HepG2 (cell line): ENCODE results near the gene LINC00237. TPM values are rescaled to one million over a fixed set of nuclear protein-coding genes. Genes with fewer than 3 reads are reported as not detected.
A peak's percentile ranks its signal among the peaks of the same experiment; 100 is the strongest.

Experiments used
- CREM ChIP-seq, 2 experiments: sonication (generic) in 1 of 2; formaldehyde crosslinking in 1 of 2; IDR thresholded peaks; 2 replicates each; pipeline versions ENCODE4 v1.4.0 to v1.6.1; 2016 to 2020; ENCODE audit warnings: antibody characterized with exemption in 1 of 2, mild to moderate bottlenecking in 1 of 2, missing genetic modification reagents in 1 of 2
- ERF ChIP-seq: IDR thresholded peaks from 2 replicates; pipeline ENCODE4 v1.6.1; 2018; ENCODE audit warnings: missing biosample characterization, missing genetic modification reagents
- ETV6 ChIP-seq: sonication (generic); formaldehyde crosslinking; conservative IDR thresholded peaks from 2 replicates; pipeline ENCODE4 v1.4.0; 2020; ENCODE audit warnings: missing genetic modification reagents
- FOXK1 ChIP-seq: sonication (generic); formaldehyde crosslinking; IDR thresholded peaks from 2 replicates; pipeline ENCODE4 v1.4.0; 2020; ENCODE audit warnings: low read depth, missing genetic modification reagents, borderline replicate concordance
- GATAD2A ChIP-seq: IDR thresholded peaks from 2 replicates; pipeline ENCODE4 v1.6.1; 2016
- HNF4G ChIP-seq, 2 experiments: sonication (generic) in 1 of 2; formaldehyde crosslinking in 1 of 2; IDR thresholded peaks; 2 replicates each; pipeline versions ENCODE4 v1.4.0 to v1.6.1; 2011 to 2020; ENCODE audit warnings: borderline replicate concordance in 2 of 2, low read depth in 2 of 2, mild to moderate bottlenecking in 2 of 2, low read length in 1 of 2, missing genetic modification reagents in 1 of 2, moderate library complexity in 1 of 2
- KDM4B ChIP-seq: sonication (generic); formaldehyde crosslinking; IDR thresholded peaks from 2 replicates; pipeline ENCODE4 v1.4.0; 2020; ENCODE audit warnings: missing genetic modification reagents
- NONO ChIP-seq, 2 experiments: fragments of 450-650 bp in 1 of 2; sonication (generic) in 1 of 2; formaldehyde crosslinking in 1 of 2; IDR thresholded peaks in 1 of 2; conservative IDR thresholded peaks in 1 of 2; 2 replicates each; pipeline versions ENCODE4 v1.6.1 to v1.8.0; 2017 to 2022; ENCODE audit warnings: mild to moderate bottlenecking in 1 of 2, missing genetic modification reagents in 1 of 2, moderate library complexity in 1 of 2
- PHF21A ChIP-seq: sonication (generic); formaldehyde crosslinking; IDR thresholded peaks from 2 replicates; pipeline ENCODE4 v1.5.0; 2020; ENCODE audit warnings: mild to moderate bottlenecking, missing genetic modification reagents
- PRPF4 ChIP-seq: fragments of 200-400 bp; formaldehyde crosslinking; IDR thresholded peaks from 2 replicates; pipeline ENCODE4 v1.6.1; 2016; ENCODE audit warnings: low read length, low read depth; ENCODE audit not compliant: poor library complexity, severe bottlenecking
- REPIN1 ChIP-seq: sonication (generic); formaldehyde crosslinking; IDR thresholded peaks from 2 replicates; pipeline ENCODE4 v1.8.0; 2022; ENCODE audit warnings: missing genetic modification reagents, low read depth, mild to moderate bottlenecking, borderline replicate concordance
- SYNCRIP ChIP-seq: fragments of 200-400 bp; formaldehyde crosslinking; IDR thresholded peaks from 2 replicates; pipeline ENCODE4 v1.6.1; 2018; ENCODE audit warnings: mild to moderate bottlenecking, low read depth, low read length; ENCODE audit not compliant: insufficient read depth
- THAP11 ChIP-seq: IDR thresholded peaks from 2 replicates; pipeline ENCODE4 v1.6.1; 2016; ENCODE audit warnings: missing biosample characterization, missing genetic modification reagents
- ZMYM4 ChIP-seq: sonication (generic); formaldehyde crosslinking; IDR thresholded peaks from 2 replicates; pipeline ENCODE4 v1.8.1; 2023; ENCODE audit warnings: mild to moderate bottlenecking, missing genetic modification reagents
- ZNF292 ChIP-seq: sonication (generic); formaldehyde crosslinking; IDR thresholded peaks from 2 replicates; pipeline ENCODE4 v1.8.1; 2022; ENCODE audit warnings: mild to moderate bottlenecking, low read depth, missing genetic modification reagents, borderline replicate concordance
- ZNF354B ChIP-seq: sonication (generic); formaldehyde crosslinking; IDR thresholded peaks from 2 replicates; pipeline ENCODE4 v1.8.0; 2022; ENCODE audit warnings: mild to moderate bottlenecking, missing genetic modification reagents
- ZNF816 ChIP-seq: sonication (generic); formaldehyde crosslinking; IDR thresholded peaks from 2 replicates; pipeline ENCODE4 v1.8.0; 2022; ENCODE audit warnings: missing genetic modification reagents, mild to moderate bottlenecking, borderline replicate concordance
- polyA plus RNA-seq, 8 experiments: library from polyadenylated mRNA; depleted of rRNA in 3 of 8; stranded (reverse) in 7 of 8; unstranded in 1 of 8; fragments of >200 nt; fragmentation: Illumina TruSeq in 4 of 8; extraction: Trizol in 4 of 8; gene quantifications; 2 replicates each; pipeline versions ENCODE4 v1.2.1 to v1.2.3, GENCODE V29; 2011 to 2016; ENCODE audit warnings: low read depth in 4 of 8, missing spikeins in 1 of 8, mixed read lengths in 1 of 8; ENCODE audit not compliant: insufficient read depth in 1 of 8
- total RNA-seq, 5 experiments: library from RNA; depleted of rRNA; stranded (reverse); fragments of >200 nt; fragmentation: Illumina TruSeq; extraction: Trizol; gene quantifications; 2 replicates each; pipeline ENCODE4 v1.2.3, GENCODE V29; 2016; ENCODE audit warnings: low read depth in 1 of 5
- TF ChIP-seq, protein P1 (sequence below): sonication (generic); formaldehyde crosslinking; IDR thresholded peaks from 2 replicates; pipeline ENCODE4 v1.4.0; 2020; ENCODE audit warnings: mild to moderate bottlenecking, missing genetic modification reagents
- TF ChIP-seq, protein P2 (sequence below): IDR thresholded peaks from 2 replicates; pipeline ENCODE4 v1.6.1; 2016; ENCODE audit warnings: low read depth, borderline replicate concordance
- TF ChIP-seq, protein P3 (sequence below): sonication (generic); formaldehyde crosslinking; IDR thresholded peaks from 2 replicates; pipeline ENCODE4 v1.8.0; 2022; ENCODE audit warnings: mild to moderate bottlenecking, missing genetic modification reagents
- TF ChIP-seq, protein P4 (sequence below), 2 experiments: sonication (generic) in 1 of 2; formaldehyde crosslinking in 1 of 2; IDR thresholded peaks; 2 replicates each; pipeline versions ENCODE4 v1.4.0 to v1.6.1; 2018 to 2020; ENCODE audit warnings: missing genetic modification reagents in 2 of 2, borderline replicate concordance in 1 of 2, low read depth in 1 of 2, mild to moderate bottlenecking in 1 of 2, missing biosample characterization in 1 of 2

LINC00237 gene
- total and polyA plus RNA-seq, 2 of the 13 experiments (the other 11 are each of a cell fraction or from before 2014, with no cell fraction given) = not detected

DNA sequence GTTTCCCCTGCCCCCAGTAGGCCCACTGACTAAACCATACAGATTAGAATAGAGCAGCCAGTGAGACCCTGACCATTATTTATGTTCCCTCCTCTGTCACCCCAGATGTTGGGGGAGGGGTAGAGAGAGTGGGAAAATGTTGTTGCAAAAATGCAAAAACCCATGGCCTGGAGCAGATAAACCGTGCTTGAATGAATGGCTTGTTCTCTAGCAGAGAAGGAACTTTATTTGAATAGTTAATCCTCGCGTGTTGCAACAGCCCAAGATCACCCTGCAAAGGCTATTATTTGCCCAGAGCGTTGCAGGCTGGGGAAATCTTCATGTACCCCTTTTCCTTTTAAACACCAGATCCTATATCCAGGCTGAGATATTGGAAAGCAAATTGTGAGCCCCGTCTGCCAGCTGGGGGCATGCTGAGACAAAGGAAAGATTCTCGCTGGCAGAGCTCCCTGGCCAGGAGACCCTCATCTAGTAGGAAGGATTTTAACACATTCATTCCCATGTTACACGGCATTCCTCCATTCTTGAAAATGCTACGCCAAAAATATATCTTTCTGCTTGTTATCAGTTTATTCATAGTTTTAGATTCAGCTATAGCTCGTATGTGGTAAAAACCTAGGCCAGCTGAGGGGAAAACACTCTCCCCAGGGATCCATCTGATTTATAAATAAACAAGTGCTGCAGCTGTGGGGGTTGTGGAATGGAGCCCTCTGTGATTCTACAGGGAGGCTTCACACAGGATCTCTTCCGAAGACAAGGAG is 53.0 kb downstream of the LINC00237 start (continued):
- TF ChIP-seq, protein P1, sequence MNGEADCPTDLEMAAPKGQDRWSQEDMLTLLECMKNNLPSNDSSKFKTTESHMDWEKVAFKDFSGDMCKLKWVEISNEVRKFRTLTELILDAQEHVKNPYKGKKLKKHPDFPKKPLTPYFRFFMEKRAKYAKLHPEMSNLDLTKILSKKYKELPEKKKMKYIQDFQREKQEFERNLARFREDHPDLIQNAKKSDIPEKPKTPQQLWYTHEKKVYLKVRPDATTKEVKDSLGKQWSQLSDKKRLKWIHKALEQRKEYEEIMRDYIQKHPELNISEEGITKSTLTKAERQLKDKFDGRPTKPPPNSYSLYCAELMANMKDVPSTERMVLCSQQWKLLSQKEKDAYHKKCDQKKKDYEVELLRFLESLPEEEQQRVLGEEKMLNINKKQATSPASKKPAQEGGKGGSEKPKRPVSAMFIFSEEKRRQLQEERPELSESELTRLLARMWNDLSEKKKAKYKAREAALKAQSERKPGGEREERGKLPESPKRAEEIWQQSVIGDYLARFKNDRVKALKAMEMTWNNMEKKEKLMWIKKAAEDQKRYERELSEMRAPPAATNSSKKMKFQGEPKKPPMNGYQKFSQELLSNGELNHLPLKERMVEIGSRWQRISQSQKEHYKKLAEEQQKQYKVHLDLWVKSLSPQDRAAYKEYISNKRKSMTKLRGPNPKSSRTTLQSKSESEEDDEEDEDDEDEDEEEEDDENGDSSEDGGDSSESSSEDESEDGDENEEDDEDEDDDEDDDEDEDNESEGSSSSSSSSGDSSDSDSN = peak; percentile 15; the same call in 1 of the 2 replicates
- TF ChIP-seq CREM (IDR thresholded peaks at IDR 0.05) (peak; percentile 76; the same call in 1 of the 2 replicates), CREM (CRISPR knock-in tag; IDR thresholded peaks at IDR 0.05) (no peak), SYNCRIP (no peak), PHF21A (CRISPR knock-in tag) (peak; percentile 93), GATAD2A (CRISPR knock-in tag) (peak; percentile 86), ZNF354B (CRISPR knock-in tag) (no peak), THAP11 (CRISPR knock-in tag) (peak; percentile 65), ZNF292 (CRISPR knock-in tag) (no peak), FOXK1 (CRISPR knock-in tag) (0 out of 2 replicates have a peak, but pooled peaks have one; percentile 29), KDM4B (CRISPR knock-in tag) (no peak), ETV6 (no peak), ZNF816 (CRISPR knock-in tag) (no peak), NONO (IDR thresholded peaks at IDR 0.05) (no peak), NONO (CRISPR knock-in tag; conservative IDR thresholded peaks at IDR 0.05) (0 out of 2 replicates have a peak, but pooled peaks have one; percentile 67), ERF (peak; percentile 47; the same call in 1 of the 2 replicates), REPIN1 (CRISPR knock-in tag) (peak; percentile 72; the same call in 1 of the 2 replicates), PRPF4 (peak; percentile 84), HNF4G (IDR thresholded peaks at IDR 0.05; ENCODE audit: borderline replicate concordance, low read depth, low read length) (0 out of 2 replicates have a peak, but pooled peaks have one; percentile 17), HNF4G (CRISPR knock-in tag; IDR thresholded peaks at IDR 0.05; ENCODE audit: borderline replicate concordance, low read depth) (no peak), ZMYM4 (peak; percentile 63)
- TF ChIP-seq, protein P2, sequence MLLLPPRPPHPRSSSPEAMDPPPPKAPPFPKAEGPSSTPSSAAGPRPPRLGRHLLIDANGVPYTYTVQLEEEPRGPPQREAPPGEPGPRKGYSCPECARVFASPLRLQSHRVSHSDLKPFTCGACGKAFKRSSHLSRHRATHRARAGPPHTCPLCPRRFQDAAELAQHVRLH (CRISPR knock-in tag) = 0 out of 2 replicates have a peak, but pooled peaks have one; percentile 24
- TF ChIP-seq, protein P3, sequence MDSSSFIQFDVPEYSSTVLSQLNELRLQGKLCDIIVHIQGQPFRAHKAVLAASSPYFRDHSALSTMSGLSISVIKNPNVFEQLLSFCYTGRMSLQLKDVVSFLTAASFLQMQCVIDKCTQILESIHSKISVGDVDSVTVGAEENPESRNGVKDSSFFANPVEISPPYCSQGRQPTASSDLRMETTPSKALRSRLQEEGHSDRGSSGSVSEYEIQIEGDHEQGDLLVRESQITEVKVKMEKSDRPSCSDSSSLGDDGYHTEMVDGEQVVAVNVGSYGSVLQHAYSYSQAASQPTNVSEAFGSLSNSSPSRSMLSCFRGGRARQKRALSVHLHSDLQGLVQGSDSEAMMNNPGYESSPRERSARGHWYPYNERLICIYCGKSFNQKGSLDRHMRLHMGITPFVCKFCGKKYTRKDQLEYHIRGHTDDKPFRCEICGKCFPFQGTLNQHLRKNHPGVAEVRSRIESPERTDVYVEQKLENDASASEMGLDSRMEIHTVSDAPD (CRISPR knock-in tag) = peak; percentile 54; the same call in 1 of the 2 replicates
- TF ChIP-seq, protein P4, sequence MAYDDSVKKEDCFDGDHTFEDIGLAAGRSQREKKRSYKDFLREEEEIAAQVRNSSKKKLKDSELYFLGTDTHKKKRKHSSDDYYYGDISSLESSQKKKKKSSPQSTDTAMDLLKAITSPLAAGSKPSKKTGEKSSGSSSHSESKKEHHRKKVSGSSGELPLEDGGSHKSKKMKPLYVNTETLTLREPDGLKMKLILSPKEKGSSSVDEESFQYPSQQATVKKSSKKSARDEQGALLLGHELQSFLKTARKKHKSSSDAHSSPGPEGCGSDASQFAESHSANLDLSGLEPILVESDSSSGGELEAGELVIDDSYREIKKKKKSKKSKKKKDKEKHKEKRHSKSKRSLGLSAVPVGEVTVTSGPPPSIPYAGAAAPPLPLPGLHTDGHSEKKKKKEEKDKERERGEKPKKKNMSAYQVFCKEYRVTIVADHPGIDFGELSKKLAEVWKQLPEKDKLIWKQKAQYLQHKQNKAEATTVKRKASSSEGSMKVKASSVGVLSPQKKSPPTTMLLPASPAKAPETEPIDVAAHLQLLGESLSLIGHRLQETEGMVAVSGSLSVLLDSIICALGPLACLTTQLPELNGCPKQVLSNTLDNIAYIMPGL (CRISPR knock-in tag; IDR thresholded peaks at IDR 0.05; ENCODE audit: borderline replicate concordance in 1 of 2, low read depth in 1 of 2) = peak in 1 of 2 experiments; percentile 24; a peak in 1 of 4 replicates
